GM10266 (cell line): ENCODE measurements around the gene EXOC2.

Experiments used
- DNase-seq: peaks from one replicate; pipeline ENCODE4 v3.0.0; 2012; ENCODE audit errors: extremely low spot score
- TF ChIP-seq, protein P1 (sequence below): IDR thresholded peaks from 2 replicates; pipeline ENCODE4 v1.5.1; 2012; ENCODE audit warnings: mild to moderate bottlenecking, low read depth; ENCODE audit not compliant: control insufficient read depth, insufficient read depth; ENCODE audit errors: missing control alignments

EXOC2 gene

DNA sequence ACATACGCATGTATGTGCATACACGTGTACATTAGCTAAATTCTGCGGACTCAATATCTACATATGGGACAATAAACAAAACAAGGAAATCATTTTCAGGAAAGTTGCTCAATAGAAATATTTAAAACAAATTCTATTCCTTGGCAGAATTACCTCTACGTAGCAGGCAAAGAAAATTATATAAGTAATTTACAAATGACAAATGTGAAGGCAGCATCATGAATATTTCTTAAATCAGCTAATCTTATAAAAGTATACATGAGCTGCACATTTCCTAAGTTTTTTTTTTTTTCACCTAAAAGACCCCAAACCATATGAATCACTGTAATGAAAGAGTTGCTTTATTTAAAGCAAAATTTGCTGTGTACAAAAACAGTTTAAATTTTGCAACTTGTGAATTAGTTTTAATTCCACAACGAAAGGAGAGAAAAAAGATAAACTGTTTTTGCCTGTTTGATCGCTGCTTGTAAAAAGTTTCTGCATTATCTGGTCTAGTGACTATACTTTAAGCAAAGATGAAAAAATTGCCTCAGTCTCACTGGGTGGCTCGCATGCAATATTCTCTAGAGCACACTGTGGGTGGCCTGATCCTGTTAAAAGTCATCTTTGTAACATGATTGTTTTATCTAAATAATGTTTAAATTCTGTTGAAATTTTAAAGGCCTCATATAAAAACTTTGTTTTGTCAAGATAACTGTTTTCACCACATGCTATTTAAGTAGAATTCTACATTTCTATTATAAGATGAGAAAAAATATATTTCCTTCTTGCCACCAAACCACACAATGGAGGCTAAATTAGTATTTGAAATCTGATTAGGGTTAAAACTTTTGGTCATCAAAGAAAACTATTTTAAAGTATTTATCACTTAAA is 93.1 kb downstream of the EXOC2 start:
- TF ChIP-seq, protein P1, sequence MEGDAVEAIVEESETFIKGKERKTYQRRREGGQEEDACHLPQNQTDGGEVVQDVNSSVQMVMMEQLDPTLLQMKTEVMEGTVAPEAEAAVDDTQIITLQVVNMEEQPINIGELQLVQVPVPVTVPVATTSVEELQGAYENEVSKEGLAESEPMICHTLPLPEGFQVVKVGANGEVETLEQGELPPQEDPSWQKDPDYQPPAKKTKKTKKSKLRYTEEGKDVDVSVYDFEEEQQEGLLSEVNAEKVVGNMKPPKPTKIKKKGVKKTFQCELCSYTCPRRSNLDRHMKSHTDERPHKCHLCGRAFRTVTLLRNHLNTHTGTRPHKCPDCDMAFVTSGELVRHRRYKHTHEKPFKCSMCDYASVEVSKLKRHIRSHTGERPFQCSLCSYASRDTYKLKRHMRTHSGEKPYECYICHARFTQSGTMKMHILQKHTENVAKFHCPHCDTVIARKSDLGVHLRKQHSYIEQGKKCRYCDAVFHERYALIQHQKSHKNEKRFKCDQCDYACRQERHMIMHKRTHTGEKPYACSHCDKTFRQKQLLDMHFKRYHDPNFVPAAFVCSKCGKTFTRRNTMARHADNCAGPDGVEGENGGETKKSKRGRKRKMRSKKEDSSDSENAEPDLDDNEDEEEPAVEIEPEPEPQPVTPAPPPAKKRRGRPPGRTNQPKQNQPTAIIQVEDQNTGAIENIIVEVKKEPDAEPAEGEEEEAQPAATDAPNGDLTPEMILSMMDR, result no peak
- DNase-seq, result no peak

DNA sequence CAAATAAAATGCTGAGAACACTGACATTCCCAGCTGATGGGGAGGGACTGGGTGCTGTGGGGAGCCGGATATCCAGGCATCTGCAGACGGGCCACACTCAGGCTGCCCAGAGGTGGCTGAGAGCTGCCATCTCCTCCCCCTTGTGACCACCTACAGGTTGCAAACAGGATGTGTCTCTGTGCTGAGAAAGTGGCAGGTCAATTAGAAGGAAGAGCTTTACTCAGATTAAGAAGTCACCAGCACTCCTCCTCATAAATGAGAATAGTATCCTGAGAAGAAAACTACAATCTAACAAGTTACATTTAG is 99.1 kb downstream of the EXOC2 start:
- TF ChIP-seq, protein P1, result no peak
- no peak for DNase-seq

DNA sequence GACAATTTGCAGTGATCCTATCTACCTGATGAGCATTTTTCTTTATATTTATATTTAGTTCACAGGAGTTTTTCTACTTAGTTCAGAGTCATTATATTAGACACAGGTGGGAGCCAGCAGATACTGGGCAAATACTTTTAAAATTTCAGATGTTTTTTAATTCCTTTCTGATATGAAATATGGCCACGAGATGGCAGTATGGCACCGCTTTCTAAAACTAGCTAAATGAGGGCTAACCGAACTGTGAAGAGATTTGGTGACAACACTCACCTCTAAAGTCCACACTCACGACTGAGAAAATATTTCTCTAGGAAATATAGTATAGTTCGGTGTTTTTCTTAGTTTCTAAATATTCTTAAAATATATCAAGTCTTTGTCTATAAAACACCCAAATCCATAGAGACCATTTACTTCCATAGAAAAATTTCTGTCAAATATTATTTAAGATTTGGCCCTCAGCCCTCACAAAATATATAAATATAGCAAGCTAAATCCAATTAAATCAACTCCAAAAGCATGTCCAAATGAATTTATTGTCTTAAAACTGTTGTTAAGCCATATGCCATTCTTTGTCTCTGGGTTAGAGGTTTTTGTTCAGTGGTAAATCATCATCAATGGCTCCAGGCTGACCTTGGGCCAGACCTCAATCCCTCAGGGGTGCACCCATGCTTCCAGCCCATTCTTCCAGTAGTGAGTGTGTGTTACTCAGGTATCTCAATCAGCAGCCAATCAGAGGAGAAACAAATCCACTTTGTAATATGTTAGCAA is 99.6 kb downstream of the EXOC2 start:
- DNase-seq, result peak; percentile 67
- TF ChIP-seq, protein P1, result peak; percentile 51

DNA sequence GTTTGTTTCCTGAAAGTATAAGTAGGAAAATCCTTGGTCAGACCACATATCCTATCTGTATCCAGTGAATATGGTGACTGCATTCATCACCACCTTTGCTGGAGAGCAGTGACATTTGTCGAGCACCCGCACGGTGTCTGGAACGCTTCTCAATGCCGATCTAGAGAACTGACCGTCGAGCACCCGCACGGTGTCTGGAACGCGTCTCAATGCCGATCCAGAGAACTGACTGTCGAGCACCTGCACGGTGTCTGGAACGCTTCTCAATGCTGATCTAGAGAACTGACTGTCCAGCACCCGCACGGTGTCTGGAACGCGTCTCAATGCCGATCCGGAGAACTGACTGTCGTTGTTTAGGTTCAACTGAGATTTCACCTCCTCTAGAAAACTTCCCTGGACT is 103.8 kb downstream of the EXOC2 start:
- no peak for DNase-seq
- TF ChIP-seq, protein P1, result no peak

DNA sequence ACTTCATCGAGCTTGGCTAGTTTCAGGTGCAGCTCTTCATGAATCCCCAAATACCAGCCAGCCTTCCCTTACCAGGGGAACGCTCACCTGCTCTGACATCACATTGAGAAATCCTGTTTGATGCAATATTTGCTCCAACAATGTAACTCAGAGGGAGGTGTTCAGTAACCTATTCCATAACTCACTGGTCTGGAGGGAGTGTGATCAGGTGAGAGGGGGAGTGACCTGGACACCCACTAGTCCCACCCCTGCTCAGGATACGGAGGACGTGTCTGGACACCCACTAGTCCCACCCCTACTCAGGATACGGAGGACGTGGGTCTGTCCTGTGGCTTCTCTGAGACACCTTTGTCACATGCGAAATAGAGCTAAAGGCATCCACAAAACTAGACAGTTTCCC is 106.4 kb downstream of the EXOC2 start:
- DNase-seq, result no peak
- TF ChIP-seq, protein P1, result no peak

DNA sequence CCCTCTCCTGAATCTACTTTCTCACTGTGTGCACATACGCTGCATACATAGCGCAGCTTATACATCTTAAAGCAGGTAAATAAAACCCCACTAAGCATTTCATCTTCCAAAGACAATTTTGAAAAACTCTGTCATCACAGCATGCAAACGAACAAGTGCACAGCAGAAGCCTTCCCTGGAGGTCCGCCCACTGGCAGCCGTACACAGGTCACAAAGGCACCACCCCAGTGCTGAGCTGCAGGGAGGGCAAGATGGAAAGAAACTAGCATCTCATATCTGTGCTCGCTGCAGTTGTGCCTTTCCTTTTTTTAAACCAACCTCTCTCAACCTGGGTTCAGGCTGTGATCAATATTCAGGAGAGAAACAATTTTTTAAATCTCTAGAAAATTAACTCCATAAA is 109.3 kb downstream of the EXOC2 start:
- no peak for DNase-seq
- TF ChIP-seq, protein P1, result no peak

DNA sequence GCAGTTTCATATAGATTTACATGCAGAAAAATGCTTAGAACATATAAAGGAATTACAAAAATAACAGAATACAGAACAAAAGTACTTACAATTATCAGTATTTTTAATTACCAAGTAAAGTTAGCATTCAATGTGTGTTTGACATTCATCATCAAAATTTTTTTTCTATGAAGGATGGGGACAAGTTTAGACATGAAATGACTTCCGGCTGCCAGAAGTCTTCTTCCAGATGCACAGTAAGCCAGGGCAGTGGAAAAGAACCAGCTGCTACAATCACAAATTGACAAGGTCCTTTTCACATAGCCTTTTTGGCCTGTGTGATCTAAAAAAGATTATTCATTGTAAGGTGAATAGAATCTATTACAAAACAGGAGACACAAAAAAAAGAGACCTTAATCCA is 109.8 kb downstream of the EXOC2 start:
- no peak for DNase-seq
- TF ChIP-seq, protein P1, result no peak
